Heart left ventricle (tissue), 13 donors: Measurements from ENCODE around the gene NSG1.

Experiments
- POLR2A ChIP-seq, 2 donors: fragments of 450-650 bp; IDR thresholded peaks; one replicate each; pipeline ENCODE4 v1.6.1; 2017; ENCODE audit warnings: antibody characterized with exemption in 2 of 2, mild to moderate bottlenecking in 2 of 2, moderate library complexity in 2 of 2
- TF ChIP-seq, protein P1 (sequence below), 12 donors: fragments of 200-600 bp; sonication (generic) in 4 of 12; IDR thresholded peaks; one replicate each; pipeline versions ENCODE4 v1.5.0 to v1.8.0; 2018 to 2022; ENCODE audit warnings: antibody characterized with exemption in 12 of 12, mild to moderate bottlenecking in 5 of 12
- donor health status: ischemic (EF 13 %, LVEDD 7.1; RV severe dilation, severe dysfunction).
- donor health status: DM: no; HTN: yes; CAD: no.
- donor health status: DM: no; HTN: no; CAD: no.
- donor health status: ischemic (EF 25% LVEDD 6.9; RV normal size, moderate dysfunction).
- donor health status: ischemic (EF 25% LVEDD 5.7; RV mildly dilated, moderate dysfunction).
- donor health status: ischemic (EF 35%, LVEDD 5.7; RV mildly dilated, moderate dysfunction).
- donor health status: nonischemic (EF 11% LVEDD 7.7; RV severe dilation, severe dysfunction).
- donor health status: DM: yes; HTN: yes; CAD: no.
- donor health status: PGD.
- donor health status: ischemic (EF 29% LVEDD 5.4; RV normal size, mild dysfunction).
- donor health status: nonischemic (EF 23%, LVEDD 6.1; RV moderate dilation, normal function).

DNA sequence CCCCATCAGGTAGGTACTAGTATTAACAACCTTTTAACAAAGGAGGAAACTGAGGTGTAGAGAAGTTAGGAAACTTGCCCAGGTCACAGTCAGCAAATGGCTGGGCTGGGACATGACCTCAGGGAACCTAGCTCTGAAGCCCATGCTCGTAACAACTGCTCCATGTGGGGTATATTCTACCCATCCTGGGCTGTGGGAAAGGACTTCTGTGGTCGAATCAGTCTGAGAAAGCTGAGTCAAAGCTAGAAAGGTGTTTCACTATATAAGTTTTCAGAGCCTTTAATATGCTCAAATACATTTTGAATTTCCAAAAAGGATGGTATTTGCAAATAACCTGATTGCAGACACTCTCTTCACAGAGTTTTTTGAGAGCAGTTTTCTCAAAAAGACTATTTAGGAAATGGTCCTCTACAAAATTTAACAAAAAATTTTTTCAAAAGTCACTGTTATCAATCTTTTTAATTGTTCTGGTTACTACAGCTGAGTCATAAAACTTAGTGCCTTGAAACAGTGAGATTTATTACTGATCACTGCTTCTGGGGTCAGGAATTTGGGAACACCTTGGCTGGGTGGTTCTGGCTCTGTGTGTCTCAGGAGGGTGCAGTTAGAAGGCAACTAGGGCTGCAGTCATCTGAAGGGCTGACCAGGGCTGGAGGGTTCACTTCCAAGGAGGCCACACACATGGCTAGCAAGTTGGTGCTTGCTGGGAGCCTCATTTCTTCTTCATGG lies 53.6 kb downstream of the NSG1 start:
- TF ChIP-seq, protein P1, sequence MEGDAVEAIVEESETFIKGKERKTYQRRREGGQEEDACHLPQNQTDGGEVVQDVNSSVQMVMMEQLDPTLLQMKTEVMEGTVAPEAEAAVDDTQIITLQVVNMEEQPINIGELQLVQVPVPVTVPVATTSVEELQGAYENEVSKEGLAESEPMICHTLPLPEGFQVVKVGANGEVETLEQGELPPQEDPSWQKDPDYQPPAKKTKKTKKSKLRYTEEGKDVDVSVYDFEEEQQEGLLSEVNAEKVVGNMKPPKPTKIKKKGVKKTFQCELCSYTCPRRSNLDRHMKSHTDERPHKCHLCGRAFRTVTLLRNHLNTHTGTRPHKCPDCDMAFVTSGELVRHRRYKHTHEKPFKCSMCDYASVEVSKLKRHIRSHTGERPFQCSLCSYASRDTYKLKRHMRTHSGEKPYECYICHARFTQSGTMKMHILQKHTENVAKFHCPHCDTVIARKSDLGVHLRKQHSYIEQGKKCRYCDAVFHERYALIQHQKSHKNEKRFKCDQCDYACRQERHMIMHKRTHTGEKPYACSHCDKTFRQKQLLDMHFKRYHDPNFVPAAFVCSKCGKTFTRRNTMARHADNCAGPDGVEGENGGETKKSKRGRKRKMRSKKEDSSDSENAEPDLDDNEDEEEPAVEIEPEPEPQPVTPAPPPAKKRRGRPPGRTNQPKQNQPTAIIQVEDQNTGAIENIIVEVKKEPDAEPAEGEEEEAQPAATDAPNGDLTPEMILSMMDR (IDR thresholded peaks at IDR 0.05) = no peak
- no peak for TF ChIP-seq POLR2A (IDR thresholded peaks at IDR 0.05)
